GM19035 (cell line): ENCODE results near the gene TXK.
"Not testable (repeated sequence)": the region's sequence is repeated elsewhere in the genome, so short reads cannot be mapped to it uniquely, and the experiment has no call there.

Source experiments
- ATAC-seq: cut with Tn5 transposase; IDR thresholded peaks from one replicate; pipeline ENCODE4 v1.9.1; 2021; ENCODE audit not compliant: unreplicated experiment

TXK gene

DNA sequence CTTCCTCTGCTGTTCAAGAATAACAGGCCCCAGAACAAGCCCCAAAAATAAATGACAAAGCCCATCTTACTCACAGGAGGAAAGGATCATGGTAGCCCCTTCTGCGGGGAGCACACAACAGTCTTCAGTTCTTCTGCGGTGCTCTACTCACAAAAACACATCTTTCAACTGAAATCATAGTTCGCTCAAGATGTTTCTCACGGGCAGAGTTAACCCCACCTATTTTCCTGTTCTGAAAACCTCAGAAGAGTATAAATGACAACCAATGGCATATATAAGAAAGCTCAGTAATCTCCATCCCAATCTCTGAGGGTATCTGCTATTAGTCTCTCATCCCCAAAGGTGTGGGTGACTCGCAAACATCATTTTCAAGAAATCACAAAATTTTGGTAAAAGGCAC lies at the start of gene TXK:
TSS of gene TXK (minus strand) at position 170 of the 400 bp plus-strand sequence. CDS start at position 90, 80 bp downstream.
- ATAC-seq, result no peak

DNA sequence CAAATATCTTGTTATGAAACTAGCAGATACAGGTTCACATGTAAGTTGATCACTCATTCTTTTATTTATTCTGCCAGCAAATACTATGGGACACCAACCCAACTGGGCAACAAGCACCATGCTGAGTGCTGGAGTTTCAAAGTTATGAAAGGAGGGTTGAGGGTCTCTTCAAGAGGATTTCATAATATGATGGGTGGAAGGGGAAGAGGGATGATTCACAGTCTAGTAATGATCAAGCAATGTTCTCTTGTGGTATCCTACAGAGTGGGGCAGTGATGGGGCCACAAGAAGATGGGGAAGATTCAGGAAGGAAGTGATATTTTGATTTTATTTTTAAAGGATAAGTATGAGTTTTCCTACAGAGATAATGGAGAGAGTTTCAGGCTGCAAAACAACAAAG lies 46.2 kb upstream of the TXK start:
- ATAC-seq, result no peak

DNA sequence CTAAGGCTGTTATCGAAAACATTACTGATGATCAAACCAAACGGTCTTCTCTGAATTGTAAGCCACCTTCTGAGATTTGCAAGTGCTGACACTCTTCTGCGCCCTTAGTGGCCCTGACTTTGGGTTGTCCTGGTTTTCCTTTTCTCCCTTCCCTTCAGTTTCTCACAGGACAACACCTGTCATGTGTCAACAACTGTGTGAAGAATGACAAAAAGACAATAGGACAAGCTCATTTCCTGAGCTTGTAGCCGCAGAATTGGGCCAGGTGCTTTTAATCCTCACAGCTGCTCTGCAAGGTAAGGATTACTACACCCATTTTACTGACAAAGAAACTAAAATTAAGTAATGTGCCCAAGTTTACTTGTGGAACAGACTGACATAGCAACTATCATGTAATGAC lies 44.9 kb upstream of the TXK start:
- ATAC-seq, result no peak

DNA sequence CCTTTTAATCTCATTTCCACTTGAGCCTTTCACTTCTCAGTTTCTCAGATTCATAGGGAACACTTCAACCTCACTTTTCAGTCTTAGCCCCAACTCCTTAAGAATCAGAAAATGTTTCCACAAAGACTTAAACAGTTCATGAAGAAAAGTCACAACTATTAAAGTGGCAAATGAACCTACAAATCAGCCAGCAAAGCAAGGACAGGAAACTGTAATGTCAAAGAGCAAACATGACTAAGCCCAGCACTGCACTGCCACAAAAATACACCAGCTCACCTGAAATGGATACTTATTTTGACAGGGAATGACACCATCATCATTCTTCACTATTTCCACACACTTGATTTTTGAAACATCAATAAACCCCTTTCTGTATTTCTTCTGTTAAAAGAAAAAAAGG lies 41.8 kb upstream of the TXK start:
- no peak for ATAC-seq

- no peak for ATAC-seq
Measured at GRCh38 chr4:48175328-48175727, 41.3 kb upstream of the TXK start.

DNA sequence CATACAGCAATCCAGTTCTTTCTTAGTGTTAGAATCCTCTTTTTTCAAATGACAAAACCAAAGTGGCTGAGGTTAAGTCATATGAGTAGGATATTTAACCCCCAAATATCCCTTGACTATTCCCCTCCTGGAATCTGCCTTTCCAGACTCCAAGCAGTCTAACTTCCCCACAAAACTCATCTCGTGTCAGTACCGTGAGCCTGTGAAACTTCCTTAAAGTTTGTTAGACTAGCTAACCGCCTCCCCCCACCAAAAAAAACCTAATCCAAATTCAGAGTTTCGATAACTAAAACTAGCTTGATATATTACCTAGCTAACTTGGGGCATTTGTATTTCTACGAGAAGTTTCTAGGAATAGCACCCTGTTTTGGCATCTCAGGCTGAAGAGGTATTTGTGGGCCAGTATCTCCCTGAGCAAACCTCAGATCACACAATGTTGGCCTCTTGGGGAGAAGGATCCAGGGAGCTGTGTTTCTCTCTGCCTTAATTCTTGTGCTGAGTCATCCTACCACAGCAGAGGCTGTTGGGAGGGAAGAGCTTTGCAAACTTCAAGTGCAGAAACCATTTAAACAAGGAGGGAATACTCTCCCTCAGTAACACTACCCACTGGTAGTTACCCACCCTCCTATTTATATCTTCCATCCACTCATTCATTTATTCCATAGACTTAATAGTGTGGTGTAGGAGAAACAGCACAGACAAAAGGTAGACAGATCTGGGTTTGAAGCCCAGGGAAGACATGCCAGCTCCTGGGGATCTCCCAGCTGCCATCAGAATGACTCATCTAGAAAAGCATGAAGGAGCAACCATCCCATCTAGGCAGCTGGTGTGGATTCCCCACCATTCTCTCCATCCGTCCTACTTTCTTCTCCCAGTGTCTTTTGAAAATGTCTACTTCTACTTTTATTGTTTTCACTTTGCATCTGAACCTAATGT lies 39.3 kb upstream of the TXK start:
- peak; percentile 52 for ATAC-seq

- ATAC-seq, result no peak
Measured at GRCh38 chr4:48172651-48173050, 38.6 kb upstream of the TXK start.

- ATAC-seq, result no peak
Measured at GRCh38 chr4:48169636-48170035, 35.6 kb upstream of the TXK start.

DNA sequence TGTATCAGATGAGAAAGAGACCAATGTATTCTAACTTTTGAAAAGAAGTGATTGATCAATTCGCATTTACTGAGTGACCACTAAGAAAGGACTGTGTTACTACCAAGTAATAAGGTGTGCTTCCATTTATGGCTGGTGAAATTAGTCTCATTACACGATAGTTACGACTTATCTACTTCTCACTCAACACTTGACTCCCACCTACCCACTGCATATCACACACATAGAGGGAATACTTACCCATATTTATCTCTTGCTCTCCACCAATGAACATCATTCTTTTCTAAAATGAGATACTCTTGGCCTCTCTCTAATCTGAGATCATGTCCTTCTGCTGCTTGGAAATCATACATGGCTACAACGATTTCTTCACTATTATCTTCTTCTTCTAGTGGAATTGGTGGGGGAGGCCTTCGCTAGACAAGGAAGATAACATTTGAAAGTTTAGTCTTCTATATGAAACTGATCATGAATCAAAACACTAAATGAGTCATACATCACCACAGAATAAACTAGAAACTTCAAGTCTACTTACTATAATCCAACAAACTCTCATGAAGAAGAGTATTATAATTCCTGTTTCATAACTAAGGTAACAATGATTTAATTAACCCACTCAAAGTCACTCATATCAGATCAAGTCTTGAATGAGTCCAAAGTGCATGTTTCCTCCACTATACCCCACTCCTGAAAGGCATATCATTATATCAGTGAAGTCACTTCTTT lies 33.7 kb upstream of the TXK start:
- ATAC-seq, result no peak

DNA sequence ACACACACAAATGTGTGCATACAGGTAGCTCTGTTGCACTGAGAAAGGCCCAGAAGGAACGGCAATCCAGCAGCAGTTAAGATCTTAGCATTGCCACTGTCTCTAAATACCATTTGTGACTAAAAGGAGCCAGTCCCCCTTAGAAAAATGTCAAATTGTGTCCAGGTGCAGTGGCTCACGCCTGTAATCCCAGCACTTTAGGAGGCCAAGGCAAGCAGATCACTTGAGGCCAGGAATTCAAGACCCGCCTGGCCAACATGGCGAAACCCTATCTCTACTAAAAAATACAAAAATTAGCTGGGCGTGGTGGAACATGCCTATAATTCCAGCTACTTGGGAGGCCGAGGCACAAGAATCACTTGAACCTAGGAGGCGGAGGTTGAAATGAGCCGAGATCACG lies 30.5 kb upstream of the TXK start:
- not testable (repeated sequence) for ATAC-seq

DNA sequence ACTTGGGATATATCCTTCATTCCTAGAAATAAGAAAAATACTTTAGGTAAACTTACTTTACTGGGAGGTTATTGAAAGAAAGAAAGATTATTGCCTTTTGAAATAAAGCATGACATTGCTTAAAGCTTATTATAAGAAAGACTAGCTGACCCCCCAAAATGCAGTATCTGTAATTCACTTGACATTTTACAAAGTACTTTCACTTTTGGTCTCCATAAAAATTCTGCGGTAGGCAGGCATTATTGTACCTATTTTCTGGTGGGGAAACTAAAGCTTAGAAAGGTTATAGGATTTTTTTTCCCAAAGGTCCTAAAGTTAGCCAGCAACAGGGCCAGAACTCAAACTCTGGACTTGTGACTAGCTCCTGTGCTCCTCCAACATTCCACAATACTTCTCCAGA lies 29.7 kb upstream of the TXK start:
- ATAC-seq, result no peak

- ATAC-seq, result no peak
Measured at GRCh38 chr4:48162162-48162561, 28.1 kb upstream of the TXK start.

GRCh38 chr4:48157271-48157670 lies 23.2 kb upstream of the TXK start:
- no peak for ATAC-seq

DNA sequence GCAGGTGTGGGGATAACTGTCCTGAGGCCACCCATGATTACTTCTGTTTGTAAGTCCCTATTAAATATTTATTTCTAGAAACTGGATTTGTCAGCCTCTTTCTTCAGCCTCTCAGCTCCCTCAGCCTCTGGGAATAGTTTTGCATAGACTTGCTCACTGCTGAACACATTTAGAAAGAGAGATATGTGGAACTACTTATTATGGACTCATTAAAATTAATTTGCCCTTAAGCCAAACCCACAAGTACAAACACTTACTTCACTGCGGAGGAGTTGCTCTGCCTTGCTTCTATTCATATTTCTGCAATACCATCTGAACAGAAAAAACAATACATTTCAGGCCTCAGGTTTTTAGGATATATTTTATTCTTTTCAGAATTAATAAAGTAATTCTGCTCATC lies 22.4 kb upstream of the TXK start:
- ATAC-seq, result no peak

DNA sequence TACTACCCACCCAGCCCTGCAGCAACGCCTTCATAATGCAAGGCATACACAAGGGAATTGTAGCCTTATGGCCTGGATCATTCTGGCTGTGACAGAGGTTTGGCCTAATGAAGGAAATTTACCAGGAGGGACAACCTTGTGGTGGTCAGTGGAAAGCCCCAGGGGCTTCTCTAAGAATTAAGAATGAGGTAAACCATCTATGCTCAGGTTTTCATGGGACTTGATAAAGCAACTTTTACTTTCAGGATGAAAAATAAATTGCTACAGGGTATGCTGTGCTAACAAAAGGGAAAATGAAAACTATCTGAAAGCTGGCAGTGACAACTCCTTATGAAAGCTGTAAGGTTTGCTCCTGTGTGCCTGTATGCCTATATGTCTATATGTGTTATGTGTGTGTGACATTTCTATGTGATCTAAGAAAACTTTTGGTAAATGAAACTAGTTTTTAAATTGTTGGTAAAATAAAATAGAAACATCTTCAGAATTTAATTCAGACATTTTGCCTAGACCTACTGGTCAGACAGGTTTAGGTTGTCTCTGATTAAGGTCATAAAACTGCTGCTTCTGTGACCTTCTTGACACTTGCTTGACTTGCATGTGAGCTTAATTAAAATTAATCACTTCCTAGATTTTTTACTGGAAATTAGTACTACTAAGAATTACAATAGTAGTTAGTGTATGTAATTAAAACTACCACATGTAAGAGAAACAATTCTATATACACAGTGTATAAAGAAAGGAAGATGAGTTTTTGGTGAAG lies 19.9 kb upstream of the TXK start:
- no peak for ATAC-seq

DNA sequence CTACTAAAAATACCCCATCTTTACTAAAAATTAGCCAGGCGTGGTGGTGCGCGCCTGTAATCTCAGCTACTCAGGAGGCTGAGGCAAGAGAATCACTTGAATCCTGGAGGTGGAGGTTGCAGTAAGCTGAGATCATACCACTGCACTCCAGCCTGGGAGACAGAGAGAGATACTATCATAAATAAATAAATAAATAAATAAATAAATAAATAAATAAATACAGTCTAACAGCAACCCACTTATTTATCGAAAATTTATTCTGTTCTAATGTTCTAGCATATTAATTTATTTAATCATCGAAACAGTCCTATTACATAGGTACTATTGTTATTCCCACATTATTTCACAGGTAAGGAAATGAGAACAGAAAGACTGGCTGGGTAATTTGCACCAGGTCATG lies 18.2 kb upstream of the TXK start:
- ATAC-seq, result no peak

DNA sequence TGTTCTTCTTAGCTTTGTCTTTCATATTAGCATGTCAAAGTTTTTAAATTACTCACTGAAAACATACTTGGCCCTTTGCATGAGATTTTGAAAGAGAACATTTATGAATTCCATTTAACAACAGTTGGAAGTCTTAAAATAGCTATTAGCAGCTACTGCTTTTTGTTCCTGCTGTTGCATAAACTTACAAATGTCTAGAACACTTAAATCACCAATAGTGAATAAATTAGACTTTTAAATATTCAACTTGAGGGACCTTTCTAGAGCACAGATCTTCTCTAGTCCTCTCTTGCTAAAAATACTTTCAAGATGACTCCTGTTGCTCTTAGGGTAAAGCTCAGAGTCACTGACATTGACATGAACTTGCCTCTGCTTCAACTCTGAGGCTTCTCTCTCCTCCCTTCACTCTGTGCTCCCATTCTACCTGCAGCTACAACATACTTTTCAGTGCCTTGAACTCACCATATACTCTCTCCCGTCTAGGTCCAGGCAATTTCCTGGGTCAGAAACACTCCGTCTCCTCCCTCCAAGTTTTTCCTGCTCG lies 15.8 kb upstream of the TXK start:
- no peak for ATAC-seq

DNA sequence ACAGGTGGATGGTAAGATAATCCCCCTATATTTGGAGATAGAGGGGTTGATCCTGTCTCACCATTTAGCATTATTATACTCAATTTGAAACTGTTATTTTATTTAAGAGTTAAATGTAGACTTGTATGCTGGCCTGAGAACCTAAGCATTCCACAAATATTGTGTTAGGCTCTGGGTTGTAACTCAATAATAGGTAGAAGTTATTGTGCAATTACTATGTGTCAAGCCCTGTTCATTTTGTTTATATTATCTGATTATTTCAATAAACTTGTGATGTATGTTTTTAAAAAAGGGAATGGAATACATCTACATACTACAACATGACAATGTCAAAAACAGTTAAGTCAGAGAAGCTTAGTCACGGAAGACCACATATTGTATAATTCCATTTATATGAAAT lies 13.6 kb upstream of the TXK start:
- no peak for ATAC-seq

DNA sequence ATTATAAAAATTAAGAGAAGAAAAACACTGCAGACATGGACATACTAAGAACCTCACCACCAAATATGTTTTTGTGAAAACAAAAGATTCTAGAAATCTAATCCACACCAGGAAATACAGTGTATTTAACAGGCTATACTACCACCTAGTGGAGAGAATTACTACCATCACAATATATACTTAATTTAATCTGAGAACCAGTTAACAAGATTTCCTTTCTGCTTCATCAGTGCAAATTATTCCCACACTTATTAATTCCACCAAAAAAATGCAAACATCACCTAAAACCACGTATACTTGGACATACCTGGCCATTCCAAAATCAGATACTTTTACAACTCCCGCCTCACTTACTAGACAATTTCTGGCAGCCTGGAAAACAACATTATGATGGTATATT lies 7.0 kb upstream of the TXK start:
- no peak for ATAC-seq

GRCh38 chr4:48139691-48140090 lies 5.6 kb upstream of the TXK start:
- ATAC-seq, result no peak

DNA sequence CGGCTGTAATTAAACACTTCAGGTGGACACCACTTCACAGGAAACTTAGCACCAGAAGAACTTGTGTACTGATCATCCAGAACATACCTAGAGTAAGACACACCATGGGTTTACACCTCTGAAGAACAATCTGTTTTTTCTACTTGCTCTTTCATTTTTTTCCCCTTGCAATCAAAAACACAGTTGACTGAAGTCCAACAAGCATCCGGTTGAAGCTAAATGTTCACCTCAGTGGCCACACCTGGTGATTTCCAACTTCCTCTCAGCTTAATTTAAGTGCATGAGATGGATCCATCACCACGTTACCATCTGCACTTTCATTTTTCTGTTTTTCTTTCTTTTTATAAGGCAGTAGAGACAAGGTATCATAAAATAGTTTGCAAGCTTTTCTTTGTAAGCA lies 4.9 kb upstream of the TXK start:
- peak; percentile 83 for ATAC-seq
